Subcutaneous adipose tissue (tissue), 4 donors: ENCODE data around the gene PTPRN2. TPM values are rescaled to one million over a fixed set of nuclear protein-coding genes. Genes with fewer than 3 reads are reported as not detected.

Experiments used
- total RNA-seq, 4 donors: library from RNA; depleted of rRNA; stranded (reverse); fragments of >200 nt; gene quantifications; one replicate each; pipeline ENCODE4 v1.1.0, GENCODE V29; 2016
- TF ChIP-seq, protein P1 (sequence below): fragments of 450-650 bp; IDR thresholded peaks from one replicate; pipeline ENCODE4 v1.5.1; 2016; ENCODE audit warnings: low read depth, mild to moderate bottlenecking, control low read depth, antibody characterized with exemption, moderate library complexity

Gene PTPRN2
- total RNA-seq, 4 donors from 2014 or later, result 2.0 to 4.6 (median 3.7) TPM

- TF ChIP-seq, protein P1, sequence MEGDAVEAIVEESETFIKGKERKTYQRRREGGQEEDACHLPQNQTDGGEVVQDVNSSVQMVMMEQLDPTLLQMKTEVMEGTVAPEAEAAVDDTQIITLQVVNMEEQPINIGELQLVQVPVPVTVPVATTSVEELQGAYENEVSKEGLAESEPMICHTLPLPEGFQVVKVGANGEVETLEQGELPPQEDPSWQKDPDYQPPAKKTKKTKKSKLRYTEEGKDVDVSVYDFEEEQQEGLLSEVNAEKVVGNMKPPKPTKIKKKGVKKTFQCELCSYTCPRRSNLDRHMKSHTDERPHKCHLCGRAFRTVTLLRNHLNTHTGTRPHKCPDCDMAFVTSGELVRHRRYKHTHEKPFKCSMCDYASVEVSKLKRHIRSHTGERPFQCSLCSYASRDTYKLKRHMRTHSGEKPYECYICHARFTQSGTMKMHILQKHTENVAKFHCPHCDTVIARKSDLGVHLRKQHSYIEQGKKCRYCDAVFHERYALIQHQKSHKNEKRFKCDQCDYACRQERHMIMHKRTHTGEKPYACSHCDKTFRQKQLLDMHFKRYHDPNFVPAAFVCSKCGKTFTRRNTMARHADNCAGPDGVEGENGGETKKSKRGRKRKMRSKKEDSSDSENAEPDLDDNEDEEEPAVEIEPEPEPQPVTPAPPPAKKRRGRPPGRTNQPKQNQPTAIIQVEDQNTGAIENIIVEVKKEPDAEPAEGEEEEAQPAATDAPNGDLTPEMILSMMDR, result no peak
These were observed 420.2 kb downstream of the PTPRN2 start for GRCh38 chr7:158167373-158167772.

DNA sequence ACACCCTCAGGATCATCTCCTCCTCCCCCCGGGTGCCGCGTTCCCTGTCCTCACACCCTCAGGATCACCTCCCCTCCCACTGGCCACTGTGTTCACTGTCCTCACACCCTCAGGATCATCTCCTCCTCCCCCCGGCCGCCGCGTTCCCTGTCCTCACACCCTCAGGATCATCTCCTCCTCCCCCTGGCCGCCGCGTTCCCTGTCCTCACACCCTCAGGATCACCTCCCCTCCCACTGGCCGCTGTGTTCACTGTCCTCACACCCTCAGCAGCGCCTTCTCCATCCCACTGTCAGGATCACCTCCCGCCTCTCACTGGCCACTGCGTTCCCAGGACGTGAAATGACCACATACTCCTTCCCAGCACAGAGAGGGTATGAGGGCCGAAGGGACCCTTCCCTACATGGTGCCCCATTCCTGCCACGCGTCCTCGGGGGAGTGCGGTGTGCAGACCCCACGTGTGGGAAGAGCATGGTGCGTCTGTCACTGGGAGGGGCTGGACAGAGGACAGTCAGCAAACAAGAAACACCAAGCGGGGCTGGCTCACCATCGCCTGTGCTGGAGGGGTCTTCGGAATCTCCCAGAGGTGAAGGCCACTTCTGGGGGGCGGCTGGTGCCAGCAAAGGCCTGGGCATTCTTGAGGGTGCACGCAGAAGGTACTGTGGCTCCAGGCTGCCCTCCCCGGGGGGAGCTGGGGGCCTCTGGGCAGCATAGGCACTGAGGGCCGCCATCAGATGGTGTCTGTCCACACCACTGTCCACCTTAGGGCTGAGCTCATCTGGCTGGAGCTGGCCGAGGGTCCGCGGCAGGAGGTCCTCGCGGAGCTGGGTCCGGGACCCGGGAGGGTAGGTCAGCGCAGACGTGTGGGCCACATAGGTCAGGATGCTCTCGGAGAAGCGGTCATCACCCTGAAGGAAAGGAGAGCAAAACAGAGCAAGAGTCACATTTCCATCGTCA is 421.0 kb downstream of the PTPRN2 start:
- TF ChIP-seq, protein P1, result no peak

DNA sequence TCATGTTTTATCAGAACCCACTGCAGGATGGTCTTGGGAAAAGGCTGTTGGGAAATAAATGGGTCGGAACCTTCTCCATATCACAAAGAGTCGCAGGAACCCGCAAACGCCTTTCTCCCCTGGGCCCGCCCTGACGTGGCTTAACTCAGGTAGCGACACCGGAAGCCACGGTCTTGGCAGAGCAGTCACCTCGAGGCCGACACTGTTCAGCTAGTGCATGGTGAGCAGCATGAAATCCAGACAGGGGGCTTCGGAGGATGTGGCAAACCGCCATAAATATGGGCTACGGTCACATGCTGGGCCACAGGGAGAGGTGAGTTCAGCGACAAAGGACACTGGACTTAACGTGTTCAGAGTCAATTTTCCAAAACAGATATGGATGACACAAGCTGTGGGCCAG is 421.9 kb downstream of the PTPRN2 start:
- TF ChIP-seq, protein P1, result no peak

GRCh38 chr7:158164101-158165095 is 423.2 kb downstream of the PTPRN2 start:
- TF ChIP-seq, protein P1, result no peak

DNA sequence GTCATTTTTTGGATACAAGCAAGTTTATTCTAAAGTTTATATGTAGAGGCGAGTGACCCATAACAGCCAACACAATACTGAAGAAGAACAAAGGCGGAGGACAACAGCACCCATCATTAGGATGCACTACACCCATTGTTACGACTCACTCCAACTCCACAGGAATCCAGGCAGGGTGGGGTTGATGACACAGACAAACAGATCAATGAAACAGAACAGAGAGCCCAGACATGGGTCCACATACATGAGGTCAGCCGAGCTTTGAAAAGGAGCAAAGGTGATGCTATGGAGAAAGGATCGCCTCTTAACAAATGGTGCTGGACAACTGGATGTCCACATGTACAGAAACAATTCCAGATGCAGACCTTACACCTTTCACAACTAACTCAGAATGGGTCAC is 426.4 kb downstream of the PTPRN2 start:
- TF ChIP-seq, protein P1, result no peak

GRCh38 chr7:158160199-158160598 is 427.4 kb downstream of the PTPRN2 start:
- TF ChIP-seq, protein P1, result no peak

GRCh38 chr7:158157460-158157859 is 430.2 kb downstream of the PTPRN2 start:
- TF ChIP-seq, protein P1, result no peak
